T-helper 2 cell (primary cell): ENCODE results near the gene ACOX2.

Source experiments
- DNase-seq, 5 experiments: peaks; one replicate each; pipeline versions ENCODE4 v3.0.0 to v3.0.0-alpha.2; 2012 to 2022

Gene ACOX2

DNA sequence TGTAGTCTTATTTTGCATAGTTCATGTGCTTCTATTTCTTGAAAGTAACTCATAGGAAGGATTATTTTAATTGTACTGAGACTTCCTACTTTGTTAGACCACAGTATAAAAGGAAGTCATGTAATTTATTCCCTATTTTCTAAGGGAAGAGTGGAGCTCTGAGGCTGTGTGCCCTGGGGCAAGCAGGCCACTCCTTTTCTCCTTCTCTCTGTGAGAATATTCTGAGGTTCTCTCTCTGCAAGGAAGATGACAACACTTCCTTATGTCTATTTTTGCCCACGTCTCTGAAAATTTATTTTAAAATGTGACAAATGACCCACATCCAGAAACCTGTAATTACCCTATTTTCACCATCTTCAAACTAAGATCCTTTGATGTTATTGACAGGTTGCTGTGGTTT lies 34.1 kb downstream of the ACOX2 start:
- DNase-seq: no peak

DNA sequence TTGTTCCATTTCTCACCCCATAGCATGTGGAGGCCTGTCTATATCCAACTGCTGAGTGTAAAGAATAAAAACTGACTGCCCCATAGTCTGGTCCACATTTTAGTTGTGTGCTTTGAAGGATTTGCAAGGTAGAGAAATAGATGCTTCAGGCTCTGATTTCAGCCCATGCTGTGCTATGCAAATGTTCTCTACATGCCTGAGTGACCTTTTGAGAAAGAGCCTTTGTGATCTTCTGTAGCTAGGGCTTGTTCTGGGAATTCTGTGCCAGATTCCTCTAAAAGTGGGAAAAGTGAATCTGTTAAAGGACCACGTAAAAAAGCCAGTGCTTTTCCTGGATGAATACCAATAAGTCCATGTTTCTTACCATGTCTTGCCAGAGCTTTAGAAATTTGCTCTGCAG lies 39.9 kb downstream of the ACOX2 start:
- DNase-seq: no peak

DNA sequence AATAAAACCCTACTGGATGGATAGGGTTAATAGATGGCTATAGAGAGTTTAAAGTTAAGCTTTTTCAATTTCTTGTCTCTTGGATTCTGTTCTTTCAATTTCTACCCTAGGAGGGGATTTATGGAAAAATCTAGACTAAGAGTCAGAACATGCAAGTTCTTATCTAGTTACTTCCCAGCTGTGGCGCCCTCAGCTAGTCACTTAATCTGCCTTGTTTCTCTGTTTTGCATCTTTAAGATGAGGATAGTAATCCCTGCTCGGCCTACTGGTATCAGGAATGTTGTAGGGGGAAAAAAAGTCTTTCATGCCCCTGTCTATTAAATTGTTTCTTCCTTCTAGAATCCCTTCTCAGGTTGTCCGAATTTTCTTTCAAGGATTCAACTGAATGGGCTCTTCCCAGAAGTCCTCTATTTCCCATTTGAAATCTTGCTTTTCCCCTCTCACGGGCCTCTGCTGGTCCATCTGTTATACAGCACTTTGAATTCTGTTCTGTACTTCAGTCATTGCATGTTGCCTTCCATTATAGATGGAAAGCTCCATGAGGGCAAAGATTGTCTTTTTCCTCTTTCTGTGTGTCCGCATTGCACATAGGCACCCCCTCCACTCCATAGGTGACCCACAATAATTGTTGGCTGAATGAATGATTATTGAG lies 40.7 kb downstream of the ACOX2 start:
- no peak for DNase-seq

- DNase-seq: no peak
Observed at GRCh38 chr3:58495101-58495500, 41.9 kb downstream of the ACOX2 start.

GRCh38 chr3:58494107-58494506 lies 42.9 kb downstream of the ACOX2 start:
- DNase-seq: no peak

GRCh38 chr3:58492494-58492905 lies 44.5 kb downstream of the ACOX2 start:
- peak in 2 of 5 experiments; percentile 12 to 68 for DNase-seq

GRCh38 chr3:58491506-58492402 lies 45.2 kb downstream of the ACOX2 start, which contains the start of gene KCTD6:
KCTD6 (plus strand) TSS chr3:58492096; CDS start chr3:58498756, 6,660 bp downstream.
- DNase-seq: peak; percentile 75 to 96 (median 76)

GRCh38 chr3:58490860-58491501 lies 46.0 kb downstream of the ACOX2 start:
- no peak for DNase-seq

GRCh38 chr3:58488967-58489366 lies 48.0 kb downstream of the ACOX2 start:
- no peak for DNase-seq

- DNase-seq: no peak
Observed at GRCh38 chr3:58487140-58487886, 49.7 kb downstream of the ACOX2 start.

DNA sequence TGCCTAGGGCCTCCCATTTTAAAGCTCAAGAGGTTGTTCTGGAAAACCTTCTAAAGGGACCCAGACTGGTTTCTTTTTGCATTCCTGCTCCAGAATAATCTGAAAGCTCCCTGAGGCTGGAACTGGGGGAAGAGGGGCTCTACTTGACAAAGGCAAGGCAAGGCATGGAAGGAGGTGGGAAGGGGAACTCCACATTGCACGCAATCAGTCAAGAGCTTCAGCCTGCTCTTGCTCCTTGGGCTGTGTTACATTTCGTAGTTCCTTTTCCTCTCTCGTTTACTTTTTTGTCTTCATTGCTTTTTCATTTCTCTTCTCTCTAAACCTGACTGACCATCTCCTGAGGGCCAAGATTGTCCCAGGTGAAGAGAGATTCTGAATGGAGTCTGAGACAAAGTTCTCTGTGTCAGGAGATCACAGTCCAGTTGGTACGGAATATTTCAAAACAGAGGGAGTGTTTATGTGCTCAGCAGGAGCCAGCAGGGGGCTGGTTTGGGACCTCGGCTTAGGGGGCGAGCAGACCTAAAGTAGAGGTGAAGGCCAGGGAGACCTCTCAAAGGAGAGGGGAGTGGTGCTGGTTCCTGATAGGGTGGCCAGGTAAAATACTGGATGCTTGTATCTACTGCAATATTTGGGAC lies 51.1 kb downstream of the ACOX2 start:
- no peak for DNase-seq

DNA sequence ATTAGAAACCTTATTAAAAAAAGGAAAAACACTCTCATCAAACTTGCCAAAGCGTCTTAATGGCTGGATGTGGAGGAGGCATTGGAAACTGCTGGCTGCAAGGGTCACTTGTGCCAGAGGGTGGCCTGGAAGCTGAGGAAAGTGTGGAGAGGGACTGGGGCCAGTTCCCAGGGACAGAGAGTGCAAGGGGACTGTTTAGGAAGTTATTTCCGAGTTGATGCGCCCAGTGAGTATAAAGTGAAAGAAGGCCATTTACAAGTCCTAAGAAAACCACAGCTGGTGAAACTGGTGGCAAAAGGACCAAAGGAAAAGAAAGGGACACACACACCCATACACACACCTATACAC lies 52.3 kb downstream of the ACOX2 start:
- DNase-seq: no peak

DNA sequence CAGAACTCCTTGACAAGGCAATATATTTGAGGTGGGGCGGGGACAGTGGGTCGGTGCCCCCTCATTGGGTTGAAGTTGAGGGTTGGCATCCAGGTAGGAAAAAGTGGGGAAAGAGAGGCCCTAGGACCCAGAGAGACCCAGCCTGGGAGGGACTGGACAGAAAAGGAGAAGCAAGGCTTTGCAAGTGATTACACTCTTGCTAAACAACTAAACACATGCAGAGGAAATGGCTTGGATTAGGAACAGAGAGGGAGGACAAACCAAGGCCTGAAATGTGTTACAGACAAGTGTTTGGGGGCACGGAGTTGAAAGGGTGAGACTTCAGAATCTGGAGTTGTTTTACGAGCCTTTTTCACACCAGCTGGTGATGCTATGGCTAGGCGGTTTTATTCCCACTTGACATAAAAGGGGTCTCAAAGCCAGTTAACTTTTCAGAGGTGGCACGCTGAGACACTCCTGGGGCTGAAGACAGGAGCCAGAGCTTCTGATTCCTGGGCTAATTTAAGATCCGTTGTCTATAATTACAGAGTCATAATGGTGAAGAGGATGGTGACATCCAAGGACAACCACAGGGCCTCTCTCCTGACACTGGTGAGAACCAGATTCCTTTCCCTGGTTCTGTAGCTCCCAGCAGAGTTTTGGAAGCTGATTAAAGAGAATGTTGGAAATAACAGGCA lies 52.8 kb downstream of the ACOX2 start:
- no peak for DNase-seq

- DNase-seq: peak in 1 of 5 experiments; percentile 66
Observed at GRCh38 chr3:58482917-58483636, 53.9 kb downstream of the ACOX2 start.

DNA sequence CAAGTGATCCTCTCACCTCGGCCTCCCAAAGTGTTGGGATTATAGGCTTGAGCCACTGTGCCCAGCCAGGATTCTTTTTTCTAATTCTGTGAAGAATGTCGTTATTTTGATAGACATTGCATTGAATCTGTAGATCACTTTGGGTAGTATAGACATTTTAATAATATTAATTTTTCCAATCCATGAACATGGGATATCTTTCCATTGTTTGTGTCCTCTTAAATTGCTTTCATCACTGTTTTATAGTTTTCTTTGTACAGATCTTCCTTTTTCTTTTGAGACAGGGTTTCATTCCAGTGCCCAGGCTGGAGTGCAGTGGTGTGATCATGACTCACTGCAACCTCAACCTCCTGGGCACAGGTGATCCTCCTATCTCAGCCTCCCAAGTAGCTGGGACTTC lies 56.7 kb downstream of the ACOX2 start:
- DNase-seq: no peak

DNA sequence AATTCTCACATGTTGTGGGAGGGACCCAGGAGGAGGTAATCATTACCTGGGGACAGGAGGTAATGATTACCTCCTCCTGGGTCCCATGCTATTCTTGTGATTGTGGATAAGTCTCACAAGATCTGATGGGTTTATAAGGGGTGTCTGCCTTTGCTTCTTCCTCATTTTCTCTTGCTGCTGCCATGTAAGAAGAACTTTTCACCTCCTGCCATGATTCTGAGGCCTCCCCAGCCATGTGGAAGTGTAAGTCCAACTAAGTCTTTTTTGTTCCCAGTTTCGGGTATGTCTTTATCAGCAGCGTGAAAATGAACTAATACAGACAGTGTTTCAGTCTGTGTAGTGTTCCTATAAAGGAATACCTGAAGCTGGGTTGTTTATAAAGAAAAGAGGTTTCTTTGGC lies 58.2 kb downstream of the ACOX2 start:
- no peak for DNase-seq

DNA sequence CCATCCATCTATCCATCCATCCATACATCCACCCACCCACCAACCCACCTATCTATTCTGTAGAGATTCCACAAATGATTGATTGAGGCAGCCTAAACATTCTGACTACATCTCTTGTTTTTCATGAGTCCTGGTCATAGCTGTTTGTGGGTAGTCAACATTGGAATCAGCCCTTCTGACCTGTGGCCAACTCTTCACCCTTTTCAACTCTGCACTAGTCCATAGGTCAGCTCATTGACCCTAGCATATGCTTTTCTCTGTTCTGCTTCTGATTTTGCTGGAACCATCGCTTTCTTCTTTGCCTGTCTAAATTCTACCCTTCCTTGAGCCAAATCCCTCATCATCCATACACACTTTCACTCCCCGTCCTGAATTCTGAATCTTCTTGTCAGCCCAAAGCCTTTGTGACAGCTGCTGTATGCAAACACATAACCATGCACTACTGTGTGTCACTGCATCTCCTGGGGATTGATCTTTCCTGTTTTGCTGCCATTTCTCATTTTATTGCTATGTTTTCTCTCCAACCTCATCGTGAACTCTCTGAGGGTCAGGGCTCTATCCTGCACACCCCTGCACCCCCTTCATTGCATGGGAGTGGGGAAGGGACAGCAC lies 61.9 kb downstream of the ACOX2 start:
- no peak for DNase-seq

DNA sequence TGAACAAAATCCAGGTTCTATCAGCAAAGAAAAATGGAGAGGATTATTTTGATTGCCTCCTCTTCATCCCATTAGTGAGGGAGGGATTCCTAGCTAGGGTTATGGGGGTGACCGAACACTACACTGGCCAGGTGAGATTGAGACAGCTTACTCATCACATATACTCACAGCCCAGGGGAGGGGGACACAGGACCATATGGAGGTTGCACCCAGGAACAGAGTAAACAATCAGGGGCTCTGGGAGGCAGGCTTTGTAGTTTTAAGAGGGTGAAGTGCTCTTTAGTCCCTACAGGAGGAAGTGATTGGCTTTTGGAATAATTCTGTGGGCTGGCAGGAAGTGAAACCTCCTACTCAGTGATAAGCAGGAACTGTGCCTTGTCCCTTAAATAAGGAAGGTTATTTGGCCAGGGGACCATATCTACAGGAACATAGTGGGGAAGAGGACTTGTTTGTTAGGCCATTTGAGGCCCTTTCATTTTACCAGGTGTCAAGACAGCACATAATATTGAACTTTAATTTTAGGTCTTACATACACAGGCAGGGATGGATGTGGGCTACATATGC lies 62.6 kb downstream of the ACOX2 start:
- DNase-seq: no peak

GRCh38 chr3:58473275-58473674 lies 63.7 kb downstream of the ACOX2 start:
- no peak for DNase-seq
